ENCODE results near the gene RNU6-1.

RNU6-1 gene

DNA sequence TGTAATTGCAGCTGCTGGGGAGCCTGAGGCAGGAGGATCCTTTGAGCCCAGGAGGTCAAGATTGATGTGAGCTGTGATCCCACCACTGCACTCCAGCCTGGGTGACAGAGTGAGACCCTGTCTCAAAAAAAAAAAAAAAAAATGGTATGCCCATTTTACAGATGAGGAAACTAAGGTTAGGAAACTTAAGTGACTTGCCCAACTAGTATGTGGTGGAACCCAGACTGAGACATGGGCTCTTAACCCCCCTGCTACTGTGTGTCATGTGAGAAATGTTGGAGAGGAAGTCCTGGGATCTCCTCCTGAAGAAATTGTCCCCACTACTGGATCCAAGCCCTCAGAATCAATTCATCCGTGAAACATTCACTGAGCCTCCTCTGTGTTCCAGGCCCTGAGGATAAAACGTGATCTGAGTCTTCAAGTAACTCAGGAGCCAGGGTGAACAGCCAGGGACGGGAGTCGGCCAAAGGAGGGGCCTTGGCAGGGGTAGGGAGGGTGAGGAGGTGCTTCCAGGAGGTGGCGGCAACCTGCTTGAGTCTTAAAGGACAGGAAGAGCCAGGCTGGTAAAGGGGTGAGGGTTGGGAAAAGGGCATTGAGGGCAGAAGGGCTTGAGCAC lies 19.6 kb upstream of the RNU6-1 start:
- ChIA-PET CTCF (no interaction called here), POLR2A (no interaction called here)
- Histone ChIP-seq H3K36me3 (ENCODE audit: control insufficient read depth in 4 of 4, insufficient read depth in 4 of 4, low read length in 3 of 4) (no peaks in the 10 kb centered on the region), H3K27ac (ENCODE audit: insufficient read depth in 1 of 2, low read depth in 1 of 2, low read length in 2 of 2, poor library complexity in 1 of 2, severe bottlenecking in 2 of 2) (no peak overlapping the region), H3K9me3 (ENCODE audit: control extremely low read depth in 1 of 5, control insufficient read depth in 4 of 5, insufficient read depth in 2 of 5, low read depth in 1 of 5, low read length in 4 of 5) (no peaks in the 10 kb centered on the region), H3K27me3 (replicated peaks in 2 of 5; ENCODE audit: control insufficient read depth in 4 of 5, insufficient read depth in 5 of 5, low read length in 4 of 5) (no peaks in the 10 kb centered on the region), H3K4me1 (ENCODE audit: control extremely low read depth in 1 of 4, control insufficient read depth in 4 of 4, insufficient read depth in 4 of 4, low read length in 3 of 4) (peaks cover 6 to 12% (median 9%) of the 10 kb centered on the region in 4 experiments), H3K4me3 (ENCODE audit: control insufficient read depth in 1 of 7, extremely low read depth in 1 of 7, insufficient read depth in 4 of 7, low read depth in 2 of 7, low read length in 6 of 7) (no peak overlapping the region)
- DNase-seq = no peak
- 100% methylated on average over 4 of the region's 5 CpGs for WGBS (ENCODE audit: insufficient coverage)

DNA sequence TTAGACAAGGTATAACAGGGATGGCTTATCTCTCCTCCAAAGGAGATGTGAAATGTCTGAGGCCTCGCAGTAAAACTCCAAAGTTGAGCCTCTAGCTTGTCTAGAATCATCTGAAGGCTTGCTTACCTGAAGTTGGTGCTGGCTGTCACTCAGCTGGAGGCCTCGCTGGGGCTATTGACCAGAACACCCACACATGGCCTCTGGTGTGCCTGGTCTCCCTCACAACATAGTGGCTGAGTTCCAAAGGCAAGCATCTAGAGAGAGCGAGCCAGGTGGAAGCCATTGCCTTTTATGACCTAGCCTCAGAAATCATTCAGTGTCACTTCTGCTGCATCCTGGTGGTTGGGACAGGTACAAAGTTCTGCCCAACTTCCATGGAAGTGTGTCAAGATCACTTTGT lies 17.4 kb upstream of the RNU6-1 start:
- Histone ChIP-seq H3K36me3 (ENCODE audit: control insufficient read depth in 4 of 4, insufficient read depth in 4 of 4, low read length in 3 of 4) (no peaks in the 10 kb centered on the region), H3K4me1 (ENCODE audit: control extremely low read depth in 1 of 4, control insufficient read depth in 4 of 4, insufficient read depth in 4 of 4, low read length in 3 of 4) (peaks cover 0 to 5% (median 0%) of the 10 kb centered on the region in 4 experiments), H3K27ac (ENCODE audit: insufficient read depth in 1 of 2, low read depth in 1 of 2, low read length in 2 of 2, poor library complexity in 1 of 2, severe bottlenecking in 2 of 2) (no peak overlapping the region), H3K4me3 (ENCODE audit: control insufficient read depth in 1 of 7, extremely low read depth in 1 of 7, insufficient read depth in 4 of 7, low read depth in 2 of 7, low read length in 6 of 7) (no peak overlapping the region), H3K27me3 (replicated peaks in 2 of 5; ENCODE audit: control insufficient read depth in 4 of 5, insufficient read depth in 5 of 5, low read length in 4 of 5) (no peaks in the 10 kb centered on the region), H3K9me3 (ENCODE audit: control extremely low read depth in 1 of 5, control insufficient read depth in 4 of 5, insufficient read depth in 2 of 5, low read depth in 1 of 5, low read length in 4 of 5) (no peaks in the 10 kb centered on the region)
- 97% methylated on average over 2 of the region's 3 CpGs for WGBS (ENCODE audit: insufficient coverage)
- DNase-seq = no peak
- ChIA-PET POLR2A (no interaction called here), CTCF (interaction anchor here (0.6 kb wide), 1 partner anchor 703 kb away, joined by 3 read pairs; no protein-coding TSS in a partner anchor)

DNA sequence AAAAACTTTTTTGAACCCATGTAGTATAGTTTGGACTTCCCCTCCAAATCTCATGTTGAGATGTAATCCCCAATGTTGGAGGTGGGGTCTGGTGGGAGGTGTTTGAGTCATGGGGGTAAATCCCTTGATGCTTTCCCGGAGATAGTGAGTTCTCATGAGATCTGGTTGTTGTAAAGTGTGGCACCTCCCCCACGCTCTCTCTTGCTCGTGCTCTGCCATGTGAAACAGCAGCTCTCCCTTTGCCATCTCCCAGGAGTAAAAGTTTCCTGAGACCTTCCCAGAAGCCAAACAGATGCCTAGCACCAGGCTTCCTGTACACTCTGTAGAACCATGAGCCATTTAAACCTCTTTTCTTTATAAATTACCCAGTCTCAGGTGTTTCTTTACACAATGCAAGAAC lies 16.0 kb upstream of the RNU6-1 start:
- H3K4me1 ChIP-seq (ENCODE audit: control extremely low read depth in 1 of 4, control insufficient read depth in 4 of 4, insufficient read depth in 4 of 4, low read length in 3 of 4) = peaks cover 0 to 8% (median under 1%) of the 10 kb centered on the region in 4 experiments
- ChIA-PET CTCF (no interaction called here), POLR2A (no interaction called here)
- H3K4me3 ChIP-seq (ENCODE audit: control insufficient read depth in 1 of 7, extremely low read depth in 1 of 7, insufficient read depth in 4 of 7, low read depth in 2 of 7, low read length in 6 of 7) = no peak overlapping the region
- no peaks in the 10 kb centered on the region for H3K9me3 ChIP-seq (ENCODE audit: control extremely low read depth in 1 of 5, control insufficient read depth in 4 of 5, insufficient read depth in 2 of 5, low read depth in 1 of 5, low read length in 4 of 5)
- H3K27ac ChIP-seq (ENCODE audit: insufficient read depth in 1 of 2, low read depth in 1 of 2, low read length in 2 of 2, poor library complexity in 1 of 2, severe bottlenecking in 2 of 2) = no peak overlapping the region
- no peak for DNase-seq
- no peaks in the 10 kb centered on the region for H3K36me3 ChIP-seq (ENCODE audit: control insufficient read depth in 4 of 4, insufficient read depth in 4 of 4, low read length in 3 of 4)
- WGBS (ENCODE audit: insufficient coverage) = no CpG with 5 or more reads among the region's 3 CpGs
- no peaks in the 10 kb centered on the region for H3K27me3 ChIP-seq (replicated peaks in 2 of 5; ENCODE audit: control insufficient read depth in 4 of 5, insufficient read depth in 5 of 5, low read length in 4 of 5)

- WGBS (ENCODE audit: insufficient coverage) = 100% methylated on average over 1 of the region's 1 CpG
These were observed 14.5 kb upstream of the RNU6-1 start for GRCh38 chr15:67854358-67854757.

GRCh38 chr15:67853454-67853853 lies 13.6 kb upstream of the RNU6-1 start:
- ChIA-PET POLR2A (no interaction called here), CTCF (interaction anchor here (1.4 to 1.7 kb wide), 2 partner anchors 10 to 302 kb away, joined by 3 to 7 read pairs; no protein-coding TSS in a partner anchor)
- no peaks in the 10 kb centered on the region for H3K27me3 ChIP-seq (replicated peaks in 2 of 5; ENCODE audit: control insufficient read depth in 4 of 5, insufficient read depth in 5 of 5, low read length in 4 of 5)
- no peaks in the 10 kb centered on the region for H3K36me3 ChIP-seq (ENCODE audit: control insufficient read depth in 4 of 4, insufficient read depth in 4 of 4, low read length in 3 of 4)
- H3K4me3 ChIP-seq (ENCODE audit: control insufficient read depth in 1 of 7, extremely low read depth in 1 of 7, insufficient read depth in 4 of 7, low read depth in 2 of 7, low read length in 6 of 7) = no peak overlapping the region
- no peak overlapping the region for H3K27ac ChIP-seq (ENCODE audit: insufficient read depth in 1 of 2, low read depth in 1 of 2, low read length in 2 of 2, poor library complexity in 1 of 2, severe bottlenecking in 2 of 2)
- WGBS (ENCODE audit: insufficient coverage) = 100% methylated on average over 2 of the region's 3 CpGs
- DNase-seq = no peak
- H3K9me3 ChIP-seq (ENCODE audit: control extremely low read depth in 1 of 5, control insufficient read depth in 4 of 5, insufficient read depth in 2 of 5, low read depth in 1 of 5, low read length in 4 of 5) = peaks cover 0 to 3% (median 0%) of the 10 kb centered on the region in 5 experiments
- peaks cover 0 to 12% (median 3%) of the 10 kb centered on the region in 4 experiments for H3K4me1 ChIP-seq (ENCODE audit: control extremely low read depth in 1 of 4, control insufficient read depth in 4 of 4, insufficient read depth in 4 of 4, low read length in 3 of 4)

More at GRCh38 chr15:67854358-67854757, 14.5 kb upstream of the RNU6-1 start:
- Histone ChIP-seq H3K4me3 (ENCODE audit: control insufficient read depth in 1 of 7, extremely low read depth in 1 of 7, insufficient read depth in 4 of 7, low read depth in 2 of 7, low read length in 6 of 7) (no peak overlapping the region), H3K9me3 (ENCODE audit: control extremely low read depth in 1 of 5, control insufficient read depth in 4 of 5, insufficient read depth in 2 of 5, low read depth in 1 of 5, low read length in 4 of 5) (peaks cover 0 to 2% (median 0%) of the 10 kb centered on the region in 5 experiments), H3K27ac (ENCODE audit: insufficient read depth in 1 of 2, low read depth in 1 of 2, low read length in 2 of 2, poor library complexity in 1 of 2, severe bottlenecking in 2 of 2) (no peak overlapping the region), H3K27me3 (replicated peaks in 2 of 5; ENCODE audit: control insufficient read depth in 4 of 5, insufficient read depth in 5 of 5, low read length in 4 of 5) (no peaks in the 10 kb centered on the region), H3K4me1 (ENCODE audit: control extremely low read depth in 1 of 4, control insufficient read depth in 4 of 4, insufficient read depth in 4 of 4, low read length in 3 of 4) (peaks cover 0 to 12% (median 3%) of the 10 kb centered on the region in 4 experiments), H3K36me3 (ENCODE audit: control insufficient read depth in 4 of 4, insufficient read depth in 4 of 4, low read length in 3 of 4) (no peaks in the 10 kb centered on the region)
- ChIA-PET CTCF (interaction anchor here (1.7 kb wide), 1 partner anchor 9 kb away, joined by 7 read pairs; no protein-coding TSS in a partner anchor), POLR2A (no interaction called here)
- no peak for DNase-seq

DNA sequence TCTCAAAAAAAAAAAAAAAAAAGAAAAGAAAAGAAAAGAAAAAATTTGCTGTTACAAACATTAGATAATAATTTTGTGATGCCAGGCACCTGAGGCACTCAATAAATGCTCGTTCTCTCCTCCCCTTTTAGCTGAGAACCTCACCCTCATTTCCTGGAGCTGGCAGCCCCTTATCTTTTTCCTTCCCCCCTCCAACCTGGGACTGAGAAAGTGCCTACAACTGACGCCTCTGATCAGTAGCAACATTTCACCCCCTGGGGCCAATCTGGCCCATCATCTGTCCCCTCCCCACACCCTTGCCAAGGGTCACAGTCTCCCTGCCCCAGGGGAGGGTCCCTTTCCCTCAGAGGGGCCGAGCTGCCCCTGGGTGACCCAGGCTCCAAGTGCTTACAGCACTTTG lies 12.6 kb upstream of the RNU6-1 start:
- POLR2A ChIA-PET = no interaction called here
- no peaks in the 10 kb centered on the region for H3K36me3 ChIP-seq (ENCODE audit: control insufficient read depth in 4 of 4, insufficient read depth in 4 of 4, low read length in 3 of 4)
- H3K27ac ChIP-seq (ENCODE audit: insufficient read depth in 1 of 2, low read depth in 1 of 2, low read length in 2 of 2, poor library complexity in 1 of 2, severe bottlenecking in 2 of 2) = no peak overlapping the region
- CTCF ChIA-PET = no interaction called here
- no peak for DNase-seq
- H3K4me1 ChIP-seq (ENCODE audit: control extremely low read depth in 1 of 4, control insufficient read depth in 4 of 4, insufficient read depth in 4 of 4, low read length in 3 of 4) = peaks cover 0 to 12% (median 3%) of the 10 kb centered on the region in 4 experiments
- no peak overlapping the region for H3K4me3 ChIP-seq (ENCODE audit: control insufficient read depth in 1 of 7, extremely low read depth in 1 of 7, insufficient read depth in 4 of 7, low read depth in 2 of 7, low read length in 6 of 7)
- 67% methylated on average over 1 of the region's 3 CpGs for WGBS (ENCODE audit: insufficient coverage)
- no peaks in the 10 kb centered on the region for H3K27me3 ChIP-seq (replicated peaks in 2 of 5; ENCODE audit: control insufficient read depth in 4 of 5, insufficient read depth in 5 of 5, low read length in 4 of 5)
- H3K9me3 ChIP-seq (ENCODE audit: control extremely low read depth in 1 of 5, control insufficient read depth in 4 of 5, insufficient read depth in 2 of 5, low read depth in 1 of 5, low read length in 4 of 5) = peaks cover 0 to 3% (median 0%) of the 10 kb centered on the region in 5 experiments

DNA sequence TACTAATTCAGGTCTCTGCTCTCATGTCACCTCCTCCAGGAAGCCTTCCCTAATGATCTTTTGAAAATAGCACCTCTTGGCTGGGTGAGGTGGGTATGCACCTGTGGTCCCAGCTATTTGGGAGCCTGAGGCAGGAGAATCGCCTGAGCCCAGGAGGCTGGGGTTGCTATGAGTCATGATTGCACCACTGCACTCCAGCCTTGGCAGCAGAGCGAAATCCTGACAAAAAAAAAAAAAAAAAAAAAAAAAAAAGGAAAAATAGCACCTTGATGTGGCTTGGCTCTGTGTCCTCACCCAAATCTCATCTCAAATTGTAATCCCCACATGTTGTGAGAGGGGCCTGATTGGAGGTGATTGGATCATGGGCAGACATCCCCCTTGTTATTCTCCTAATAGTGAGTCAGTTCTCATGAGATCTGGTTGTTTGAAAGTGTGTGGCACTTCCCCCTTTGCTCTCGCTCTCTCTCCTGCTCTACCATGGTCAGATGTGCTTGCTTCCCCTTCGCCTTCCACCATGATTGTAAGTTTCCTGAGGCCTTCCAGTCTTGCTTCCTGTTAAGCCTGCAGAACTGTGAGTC lies 11.2 kb upstream of the RNU6-1 start:
- Histone ChIP-seq H3K27ac (ENCODE audit: insufficient read depth in 1 of 2, low read depth in 1 of 2, low read length in 2 of 2, poor library complexity in 1 of 2, severe bottlenecking in 2 of 2) (no peak overlapping the region), H3K27me3 (replicated peaks in 2 of 5; ENCODE audit: control insufficient read depth in 4 of 5, insufficient read depth in 5 of 5, low read length in 4 of 5) (no peaks in the 10 kb centered on the region), H3K9me3 (ENCODE audit: control extremely low read depth in 1 of 5, control insufficient read depth in 4 of 5, insufficient read depth in 2 of 5, low read depth in 1 of 5, low read length in 4 of 5) (peaks cover 0 to 3% (median 0%) of the 10 kb centered on the region in 5 experiments), H3K4me3 (ENCODE audit: control insufficient read depth in 1 of 7, extremely low read depth in 1 of 7, insufficient read depth in 4 of 7, low read depth in 2 of 7, low read length in 6 of 7) (no peak overlapping the region), H3K36me3 (ENCODE audit: control insufficient read depth in 4 of 4, insufficient read depth in 4 of 4, low read length in 3 of 4) (no peaks in the 10 kb centered on the region), H3K4me1 (ENCODE audit: control extremely low read depth in 1 of 4, control insufficient read depth in 4 of 4, insufficient read depth in 4 of 4, low read length in 3 of 4) (peaks cover 0 to 12% (median 3%) of the 10 kb centered on the region in 4 experiments)
- CTCF ChIA-PET = interaction anchor here (1.2 kb wide), 1 partner anchor 10 kb away, joined by 4 read pairs; no protein-coding TSS in a partner anchor
- 70% methylated on average over 2 of the region's 4 CpGs for WGBS (ENCODE audit: insufficient coverage)
- POLR2A ChIA-PET = no interaction called here
- DNase-seq = peak in 2 of 3 donors; percentile 74 to 86
